GM18508 (cell line): ENCODE results near the gene STAT2.
A peak's percentile ranks its signal among the peaks of the same experiment; 100 is the strongest.
"Not testable (repeated sequence)": the region's sequence is repeated elsewhere in the genome, so short reads cannot be mapped to it uniquely, and the experiment has no call there.

Experiments
- ATAC-seq: cut with Tn5 transposase; IDR thresholded peaks from one replicate; pipeline ENCODE4 v1.9.1; 2021; ENCODE audit warnings: moderate number of reproducible peaks; ENCODE audit not compliant: insufficient read depth, unreplicated experiment

Gene STAT2

DNA sequence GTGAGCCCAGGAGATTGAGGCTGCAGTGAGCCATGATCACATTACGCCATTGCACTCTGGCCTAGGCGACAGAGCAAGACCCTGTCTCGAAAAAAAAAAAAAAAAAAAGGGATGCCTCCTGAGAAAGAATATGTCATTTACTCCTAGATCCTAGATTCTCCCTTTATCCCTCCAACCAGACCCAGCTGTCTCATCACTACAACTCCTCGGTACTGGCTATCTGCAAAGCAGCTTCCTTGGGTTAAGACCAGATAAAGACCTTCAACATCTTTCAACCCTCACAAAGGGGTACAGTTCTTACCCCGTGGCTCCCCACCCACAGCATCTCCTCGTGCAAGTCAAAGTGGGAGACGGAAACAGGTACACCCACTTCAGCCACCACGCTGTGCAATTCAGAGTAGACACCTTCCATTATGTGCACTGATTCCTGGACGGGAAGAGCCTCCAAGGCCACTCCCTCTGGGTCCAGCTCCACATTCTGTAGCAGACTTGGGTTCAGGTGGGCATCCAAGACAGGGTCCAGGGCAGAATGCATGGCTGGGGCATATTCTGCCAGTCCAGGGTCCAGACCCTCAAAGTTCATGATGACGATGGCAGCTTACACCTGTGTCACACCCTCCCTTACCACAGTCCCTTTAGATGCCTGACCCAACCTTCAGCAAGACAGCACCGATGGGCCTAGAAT lies 27.3 kb downstream of the STAT2 start:
- ATAC-seq: no peak

DNA sequence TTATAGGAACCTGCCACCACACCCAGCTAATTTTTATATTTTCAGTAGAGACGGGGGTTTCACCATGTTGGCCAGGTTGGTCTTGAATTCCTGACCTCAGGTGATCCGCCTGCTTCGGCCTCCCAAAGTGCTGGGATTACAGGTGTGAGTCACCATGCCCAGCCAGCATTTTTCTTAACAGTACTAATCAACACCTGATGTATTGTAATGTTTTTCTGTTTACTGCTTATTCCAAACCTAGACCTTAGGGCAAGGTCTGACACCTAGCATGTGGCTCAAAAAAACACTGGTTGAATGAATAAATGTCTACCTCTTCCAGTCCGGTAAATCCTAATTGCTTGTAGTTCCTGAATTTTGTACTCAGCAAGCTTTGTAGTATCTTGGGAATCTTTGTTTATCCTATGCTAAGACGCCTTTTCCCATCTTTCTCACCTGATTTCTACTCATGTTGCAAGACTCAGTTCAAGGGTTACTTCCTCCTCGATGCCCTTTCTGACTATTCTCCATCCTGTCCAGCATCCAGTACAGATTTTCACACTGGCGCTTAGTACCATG lies 28.9 kb downstream of the STAT2 start:
- ATAC-seq: no peak

DNA sequence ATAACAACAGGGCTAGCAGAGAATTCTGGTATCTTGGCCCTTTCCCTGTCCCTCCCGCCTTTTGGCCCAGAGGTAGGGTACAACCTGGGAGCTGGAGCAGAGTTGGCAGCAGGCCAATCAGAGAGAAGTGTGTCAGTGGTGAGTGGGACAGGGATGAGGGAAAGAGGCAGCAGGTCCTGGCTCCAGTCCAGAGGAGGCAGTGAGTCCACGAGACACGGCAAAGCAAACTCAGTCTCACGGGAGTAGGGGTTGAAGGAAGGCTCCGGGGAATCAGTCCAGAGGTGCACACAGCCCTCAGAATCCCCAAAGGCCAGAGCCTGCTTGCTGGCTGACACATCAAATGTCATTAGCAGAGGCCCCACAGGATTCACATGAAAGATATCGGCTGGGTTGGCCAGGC lies 33.4 kb downstream of the STAT2 start:
- no peak for ATAC-seq

DNA sequence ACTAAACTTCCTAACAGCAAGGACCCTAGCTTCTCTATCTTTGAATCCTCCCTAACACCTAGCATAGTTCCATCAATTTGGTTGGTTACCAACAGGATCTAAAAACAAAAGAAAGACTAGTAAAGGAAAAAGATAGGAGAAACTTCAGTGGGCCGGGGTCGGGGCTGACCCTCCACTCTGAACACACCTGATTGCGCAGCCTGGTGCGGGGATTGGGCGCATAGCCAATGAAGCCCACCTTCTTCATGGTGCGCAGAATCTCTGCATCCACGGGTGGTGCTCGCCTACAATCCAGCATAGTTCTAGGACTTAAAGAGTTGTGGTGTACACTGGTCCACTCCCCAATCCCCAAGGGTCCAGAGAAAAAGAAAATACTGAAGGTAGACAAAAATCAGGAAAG lies 33.8 kb downstream of the STAT2 start:
- no peak for ATAC-seq

DNA sequence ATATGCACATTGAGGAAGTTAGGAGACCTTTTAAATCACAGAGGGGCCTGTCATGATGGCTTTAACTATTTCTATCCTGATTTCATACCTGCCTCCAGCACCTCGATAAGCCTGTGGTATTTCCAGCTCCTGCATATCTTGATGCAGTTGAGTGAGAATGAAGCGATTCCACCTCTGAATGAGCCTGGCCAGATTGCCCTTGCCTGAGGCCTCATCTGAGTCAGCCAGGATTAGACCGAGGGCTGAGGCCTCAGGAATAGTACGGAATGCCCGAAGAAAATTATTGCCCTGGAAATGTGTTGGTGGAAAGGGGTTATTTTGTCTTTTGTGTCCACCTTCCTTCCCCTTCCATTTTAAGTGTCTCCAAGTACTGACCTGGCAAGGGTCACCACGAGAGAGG lies 35.7 kb downstream of the STAT2 start:
- ATAC-seq: no peak

DNA sequence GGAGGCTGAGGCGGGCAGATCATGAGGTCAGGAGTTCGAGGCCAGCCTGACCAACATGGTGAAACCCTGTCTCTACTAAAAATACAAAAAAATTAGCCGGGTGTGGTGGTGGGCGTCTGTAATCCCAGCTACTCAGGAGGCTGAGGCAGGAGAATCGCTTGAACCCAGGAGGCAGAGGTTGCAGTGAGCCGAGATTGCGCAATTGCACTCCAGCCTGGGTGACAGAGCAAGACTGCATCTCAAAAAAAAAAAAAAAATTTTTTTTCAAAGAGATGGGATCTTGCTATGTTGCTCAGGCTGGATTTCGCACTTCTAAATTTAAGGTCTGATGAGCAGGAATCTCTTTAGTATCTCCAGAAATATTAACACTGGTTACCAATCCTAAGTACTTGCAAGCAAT lies 38.3 kb downstream of the STAT2 start:
- ATAC-seq: not testable (repeated sequence)

DNA sequence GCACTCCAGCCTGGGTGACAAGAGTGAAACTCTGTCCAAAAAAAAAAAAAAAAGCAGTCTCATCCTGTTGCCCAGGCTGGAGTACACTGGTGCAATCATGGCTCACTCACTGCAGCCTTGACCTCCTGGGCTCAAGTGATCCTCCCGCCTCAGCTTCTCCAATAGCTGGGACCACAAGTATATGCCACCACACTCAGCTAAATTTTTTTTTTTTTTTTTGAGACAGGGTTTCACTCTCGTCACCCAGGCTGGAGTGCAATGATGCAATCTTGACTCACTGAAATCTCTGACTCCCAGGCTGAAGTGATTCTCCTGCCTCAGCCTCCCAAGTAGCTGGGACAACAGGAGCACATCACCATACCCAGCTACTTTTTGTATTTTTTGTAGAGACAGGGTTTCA lies 38.9 kb downstream of the STAT2 start:
- ATAC-seq: no peak

DNA sequence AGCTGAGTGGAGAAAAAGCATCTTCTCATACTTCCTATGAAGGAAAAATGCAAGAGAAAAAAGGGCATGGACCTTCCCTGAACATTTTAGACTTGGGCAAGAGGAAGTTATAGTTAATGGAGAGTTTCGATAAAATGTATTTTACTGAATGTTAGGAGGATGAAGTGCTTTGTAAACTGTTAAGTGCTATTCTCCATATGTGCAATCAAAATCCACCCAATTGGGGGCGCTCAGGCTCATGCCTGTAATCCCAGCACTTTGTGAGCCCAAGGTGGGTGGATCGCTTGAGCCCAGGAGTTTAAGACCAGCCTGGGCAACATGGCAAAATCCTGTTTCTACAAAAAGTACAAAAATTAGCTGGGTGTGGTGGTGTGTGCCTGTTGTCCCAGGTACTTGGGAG lies 42.2 kb downstream of the STAT2 start:
- ATAC-seq: no peak

DNA sequence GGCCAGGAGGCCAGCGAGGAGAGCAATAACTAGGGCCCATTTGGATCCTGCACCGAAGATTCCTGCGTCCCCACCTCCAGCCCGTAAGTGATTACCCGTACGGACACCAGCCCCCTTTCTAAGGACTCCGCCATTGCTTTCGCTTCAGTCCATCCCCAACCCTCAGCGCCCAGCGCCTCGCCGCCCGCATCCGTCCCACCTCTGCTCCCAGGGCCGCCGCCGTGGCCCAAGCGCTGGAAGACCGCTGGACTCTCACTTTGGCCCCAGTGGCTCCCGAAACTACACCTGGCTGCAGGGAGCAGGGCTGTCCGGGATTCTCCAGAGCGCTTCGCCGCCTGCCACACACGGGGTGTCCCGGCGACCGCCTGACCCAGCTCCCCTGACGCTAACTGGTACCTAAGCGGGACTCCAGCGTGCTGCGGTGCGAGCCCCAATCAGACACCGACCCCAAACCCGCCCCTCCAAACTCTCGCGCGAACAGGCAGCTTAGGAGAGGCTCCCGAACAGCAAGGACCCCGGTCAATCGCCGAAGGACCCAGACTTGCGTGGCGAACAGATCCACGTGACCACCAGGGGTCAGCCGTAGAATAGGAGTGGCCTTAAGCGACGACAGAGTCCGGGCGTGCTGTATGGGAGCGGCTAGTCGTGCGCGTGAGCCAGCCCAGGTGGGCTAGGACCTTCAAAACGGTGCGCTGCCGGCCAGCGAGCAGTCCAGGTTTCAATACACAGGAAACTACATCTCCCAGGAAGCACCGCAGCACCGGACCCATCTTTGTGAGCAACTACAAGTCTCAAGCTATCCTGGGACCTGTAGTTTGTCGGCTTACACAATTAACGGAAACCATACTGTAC lies 44.1 kb downstream of the STAT2 start, which contains the start of gene CNPY2:
Gene CNPY2 (minus strand): TSS at position 367 of the 852 bp plus-strand sequence. CDS start 771 bp downstream, outside the sequence.
- ATAC-seq: peak; percentile 85

DNA sequence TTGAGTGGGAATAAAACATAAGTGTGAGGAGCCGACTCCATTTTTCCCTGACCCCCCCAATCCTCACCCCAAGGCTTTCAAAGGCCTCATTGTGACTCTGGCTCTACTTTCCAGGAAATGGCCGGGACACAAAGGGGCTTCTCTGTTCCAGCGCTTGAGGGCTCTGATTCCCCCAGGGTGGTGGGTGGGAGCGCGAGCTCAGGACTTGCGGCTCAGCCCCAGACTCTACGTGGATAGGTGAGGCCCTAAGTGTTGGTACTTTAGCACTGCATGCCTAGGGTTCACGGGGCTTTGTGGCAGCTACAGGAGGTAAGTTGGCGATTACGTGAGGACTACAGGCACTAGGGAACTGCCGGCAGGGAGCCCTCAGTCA lies 44.7 kb downstream of the STAT2 start:
- no peak for ATAC-seq

DNA sequence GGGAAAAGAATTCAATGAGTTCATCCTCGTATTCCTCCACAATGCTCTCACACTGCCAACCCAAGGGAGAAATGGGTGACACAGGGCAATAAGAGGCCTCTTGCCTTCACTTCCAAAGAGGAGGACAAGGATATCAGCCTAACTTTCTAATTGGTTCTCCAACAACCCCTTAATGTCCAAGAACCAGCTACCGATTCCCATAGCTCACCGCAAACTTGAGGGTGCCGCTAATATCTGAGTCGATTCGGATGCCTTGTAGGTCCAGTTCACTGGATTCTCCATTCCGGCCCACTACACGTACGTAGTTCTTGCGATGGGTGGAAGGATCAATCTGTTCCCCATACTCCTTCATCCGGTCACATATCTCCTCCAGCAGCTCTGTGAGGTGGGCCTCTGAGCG lies 48.9 kb downstream of the STAT2 start:
- no peak for ATAC-seq

DNA sequence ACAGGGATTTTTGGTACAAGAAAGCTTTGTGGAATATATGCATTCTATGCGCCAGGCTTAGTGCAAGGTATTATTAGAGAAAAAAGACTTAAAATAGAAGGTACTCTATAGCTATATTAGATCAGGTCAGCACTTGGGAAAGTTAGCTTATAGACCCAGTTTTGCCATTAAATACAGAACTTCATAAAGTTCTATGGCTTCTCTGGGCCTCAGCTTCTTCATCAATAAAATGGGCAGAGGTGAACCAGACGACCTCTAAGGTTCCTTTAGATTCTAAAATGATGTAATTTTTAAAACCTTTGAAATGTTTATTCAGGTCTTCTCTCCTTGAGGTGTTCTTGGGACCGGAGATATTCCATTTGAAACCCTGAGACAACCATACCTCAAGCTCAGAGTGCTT lies 51.2 kb downstream of the STAT2 start:
- ATAC-seq: no peak

DNA sequence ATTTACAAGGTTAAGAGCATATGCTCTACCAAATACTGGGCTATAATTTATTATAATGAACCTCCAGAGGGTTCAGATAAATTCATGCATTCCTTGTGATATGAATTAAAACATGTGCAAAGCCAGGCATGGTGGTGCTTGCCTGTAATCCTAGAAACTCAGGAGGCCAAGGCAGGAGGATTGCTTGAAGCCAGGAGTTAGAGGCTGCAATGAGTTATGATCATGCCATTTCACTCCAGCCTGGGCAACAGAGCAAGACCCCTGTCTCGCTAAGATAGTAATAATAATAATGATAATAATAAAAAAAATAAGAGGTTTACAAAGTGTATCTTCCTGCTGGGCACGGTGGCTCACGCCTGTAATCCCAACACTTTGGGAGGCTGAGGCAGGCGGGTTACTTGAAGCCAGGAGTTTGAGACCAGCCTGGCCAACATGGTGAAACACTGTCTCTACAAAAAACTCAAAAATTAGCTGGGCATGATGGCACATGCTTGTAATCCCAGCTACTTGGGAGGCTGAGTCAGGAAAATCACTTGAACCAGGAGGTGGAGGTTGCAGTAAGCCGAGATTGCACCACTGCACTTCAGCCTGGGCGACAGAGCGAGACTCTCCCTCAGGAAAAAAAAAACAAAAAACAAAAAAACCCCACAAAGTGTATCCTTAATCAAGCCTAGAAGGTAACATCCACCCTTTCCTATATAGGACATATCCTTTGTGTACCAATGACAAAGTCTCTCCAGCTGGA lies 52.5 kb downstream of the STAT2 start:
- ATAC-seq: no peak

DNA sequence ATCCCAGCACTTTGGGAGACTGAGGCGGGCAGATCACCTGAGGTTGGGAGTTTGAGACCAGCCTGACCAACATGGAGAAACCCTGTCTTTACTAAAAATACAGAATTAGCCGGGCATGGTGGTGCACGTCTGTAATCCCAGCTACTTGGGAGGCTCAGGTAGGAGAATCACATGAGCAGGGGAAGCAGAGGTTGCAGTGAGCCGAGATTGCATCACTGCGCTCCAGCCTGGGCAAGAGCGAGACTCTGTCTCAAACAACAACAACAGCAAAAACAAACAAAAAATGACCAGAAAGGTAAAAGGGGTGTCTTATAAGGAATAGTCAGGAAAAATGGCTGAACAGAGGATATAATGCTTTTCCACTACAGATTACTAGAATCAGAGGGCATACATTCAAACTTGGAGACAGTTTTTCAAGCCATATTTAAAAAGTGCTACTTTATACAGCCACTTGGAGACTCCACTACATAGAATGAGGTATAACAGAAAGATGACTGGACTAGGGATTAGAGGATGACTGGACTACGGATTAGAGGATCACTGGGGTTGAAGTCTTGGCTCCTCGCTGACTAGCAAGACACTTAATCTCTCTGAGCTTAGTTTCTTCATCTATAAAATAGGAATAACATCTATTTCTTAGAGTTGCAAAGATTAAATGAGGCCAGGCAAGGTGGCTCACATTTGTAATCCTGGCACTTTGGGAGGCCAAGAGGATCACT lies 54.9 kb downstream of the STAT2 start:
- ATAC-seq: no peak

DNA sequence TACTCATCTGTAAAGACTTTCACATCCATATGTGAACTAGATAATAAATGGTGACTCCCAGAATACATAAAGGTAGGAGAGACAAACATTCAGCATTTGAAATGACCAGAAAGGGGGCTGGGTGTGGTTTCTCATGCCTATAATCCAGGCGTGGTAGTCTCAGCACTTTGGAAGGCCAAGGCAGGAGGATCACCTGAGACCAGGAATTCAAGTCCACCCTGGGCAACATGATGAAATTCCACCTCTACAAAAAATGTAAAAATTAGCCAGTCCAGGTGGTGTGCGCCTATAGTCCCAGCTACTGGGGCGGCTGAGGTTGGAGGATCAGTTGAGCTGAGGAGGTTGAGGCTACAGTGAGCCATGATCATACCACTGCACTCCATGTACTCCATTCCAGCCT lies 55.6 kb downstream of the STAT2 start:
- ATAC-seq: no peak

DNA sequence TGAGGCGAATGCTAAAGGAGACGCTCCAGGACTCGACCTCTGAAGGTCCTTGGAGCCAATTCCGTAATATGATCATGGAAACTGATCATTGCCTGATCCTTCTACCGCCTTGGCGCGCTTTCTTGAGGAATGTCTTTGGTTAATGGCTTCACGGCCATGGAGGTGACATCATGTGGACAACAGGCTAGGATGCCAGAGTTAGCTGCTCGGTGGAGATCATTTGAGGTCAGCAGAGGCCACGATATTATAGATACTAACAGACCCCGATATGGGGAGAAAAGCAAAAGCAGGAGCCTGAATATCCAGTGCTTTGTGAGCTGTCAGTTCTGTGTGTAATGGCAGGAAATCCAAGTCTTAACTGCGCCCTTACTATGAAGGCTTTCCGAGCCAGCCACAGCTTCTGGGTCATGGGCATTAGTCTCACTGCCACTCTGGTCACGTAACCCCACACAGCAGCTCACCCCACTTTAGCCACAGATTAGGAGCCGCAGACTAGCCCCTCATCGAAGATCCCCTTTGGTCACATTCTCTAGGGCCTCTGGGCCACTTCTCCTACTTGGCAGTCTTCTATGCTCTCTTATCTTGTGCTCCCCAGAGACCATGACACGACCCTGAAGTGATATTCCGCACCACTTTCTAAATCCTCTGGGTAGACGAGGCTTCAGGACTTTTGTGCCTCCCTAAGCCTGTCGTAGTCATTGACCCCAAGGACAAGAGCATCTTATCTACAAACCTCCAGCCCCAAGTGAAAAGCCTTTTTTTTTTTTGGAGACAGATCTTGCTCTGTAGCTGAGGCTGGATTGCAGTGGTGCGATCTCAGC lies 59.1 kb downstream of the STAT2 start:
- no peak for ATAC-seq

DNA sequence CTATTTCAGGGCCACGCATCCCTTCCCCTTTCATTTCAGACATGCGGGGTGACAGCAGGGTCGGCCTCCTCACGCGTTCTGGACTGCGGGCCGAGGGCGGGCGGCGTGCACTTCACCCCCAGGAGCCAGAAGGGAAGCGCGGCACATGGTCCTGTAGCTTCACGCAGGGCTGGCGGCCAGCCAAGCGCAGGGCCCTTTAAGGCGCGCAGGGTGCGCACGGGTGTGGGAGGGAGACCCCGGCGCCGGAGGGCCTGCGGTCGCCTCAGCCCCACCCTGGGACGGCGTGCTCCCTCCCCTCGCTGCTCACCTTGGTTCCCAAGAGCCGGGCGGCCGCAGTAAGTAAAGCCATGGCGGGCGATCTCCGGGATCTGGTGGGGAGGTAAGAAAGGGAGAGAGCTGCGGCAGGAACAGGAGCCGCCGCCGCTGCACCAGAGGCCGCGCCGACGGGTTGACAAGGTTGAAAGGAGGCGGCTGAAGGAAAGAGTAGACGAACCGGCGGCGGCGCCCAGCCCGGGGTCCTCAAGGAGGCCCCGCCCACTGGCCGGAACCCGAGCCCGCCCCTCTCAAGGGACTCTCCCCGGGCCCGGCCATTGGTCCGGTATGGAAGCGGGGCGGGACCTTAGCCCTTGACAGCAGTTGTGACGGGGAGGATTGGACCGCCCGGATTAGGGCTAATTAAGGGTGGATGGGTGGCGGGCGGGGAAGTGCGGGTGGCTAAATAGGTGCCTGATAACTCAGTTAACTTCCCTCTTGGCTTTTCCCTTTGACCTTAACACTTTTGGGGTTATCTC lies 59.9 kb downstream of the STAT2 start, which contains the start of gene CS:
Gene CS (minus strand): TSS at position 478 of the 791 bp plus-strand sequence. CDS start 129 bp downstream, at position 349.
- peak; percentile 79 for ATAC-seq

DNA sequence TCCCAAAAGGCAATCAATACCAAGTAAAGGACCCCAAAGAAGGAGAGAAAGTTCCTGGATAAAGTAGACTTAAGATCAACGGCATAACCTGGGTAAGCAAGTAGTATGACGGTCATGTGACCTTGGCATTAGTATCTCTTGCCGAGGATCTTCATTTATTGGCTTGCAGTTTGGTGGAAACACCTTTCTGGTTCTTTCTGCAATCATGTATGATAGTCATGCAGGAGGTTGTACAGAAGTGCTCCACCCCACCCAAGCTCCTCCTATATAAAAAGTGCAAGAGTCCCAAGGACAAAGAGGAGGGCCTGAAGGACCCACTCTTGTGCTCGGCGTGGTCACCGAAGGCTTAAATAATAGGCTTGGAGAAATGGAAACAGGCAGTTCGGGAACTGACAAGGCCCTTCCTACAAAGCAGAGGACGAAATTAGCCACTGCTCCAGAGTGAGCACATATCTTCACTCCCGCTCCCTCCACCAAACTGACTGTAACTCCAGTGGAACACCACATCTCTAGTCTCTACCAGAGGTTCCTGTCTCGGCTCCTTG lies 60.5 kb downstream of the STAT2 start:
- ATAC-seq: no peak
